ENCODE data around the gene ARRB1.

- TF ChIP-seq CTCF (IDR thresholded peaks at IDR 0.05) (no peak), ZFX (IDR thresholded peaks at IDR 0.05; ENCODE audit: borderline replicate concordance) (no peak)
These were observed 82.7 kb downstream of the ARRB1 start for GRCh38 chr11:75268626-75269366.

Data from 22Rv1 (cell line).